HG02973 (cell line): Measurements from ENCODE around the gene FBXW4.
A peak's percentile ranks its signal among the peaks of the same experiment; 100 is the strongest.

Experiments used
- ATAC-seq: cut with Tn5 transposase; IDR thresholded peaks from one replicate; pipeline ENCODE4 v1.9.1; 2021; ENCODE audit warnings: moderate library complexity; ENCODE audit not compliant: unreplicated experiment

Gene FBXW4

GRCh38 chr10:101587725-101588653, 107.0 kb downstream of the FBXW4 start, which contains the start of the genes DPCD and POLL:
Gene DPCD (plus strand): TSS chr10:101588321. CDS start chr10:101588337, 16 bp downstream.
Gene POLL (minus strand): TSS chr10:101588257. CDS start chr10:101587360, 897 bp downstream.
- ATAC-seq: peak; percentile 95

- no peak for ATAC-seq
These were observed 109.1 kb downstream of the FBXW4 start for GRCh38 chr10:101585841-101586240.

- ATAC-seq: no peak
These were observed 114.2 kb downstream of the FBXW4 start for GRCh38 chr10:101580486-101581399.

GRCh38 chr10:101579516-101579870, 115.5 kb downstream of the FBXW4 start:
- ATAC-seq: no peak

- no peak for ATAC-seq
These were observed 116.0 kb downstream of the FBXW4 start for GRCh38 chr10:101578803-101579515.

- ATAC-seq: no peak
These were observed 116.8 kb downstream of the FBXW4 start for GRCh38 chr10:101578192-101578591.

GRCh38 chr10:101577121-101577871, 117.7 kb downstream of the FBXW4 start:
- no peak for ATAC-seq

- no peak for ATAC-seq
These were observed 118.6 kb downstream of the FBXW4 start for GRCh38 chr10:101576211-101576863.

- no peak for ATAC-seq
These were observed 119.3 kb downstream of the FBXW4 start for GRCh38 chr10:101575580-101576210.

- no peak for ATAC-seq
These were observed 119.9 kb downstream of the FBXW4 start for GRCh38 chr10:101575091-101575490.

- ATAC-seq: no peak
These were observed 120.9 kb downstream of the FBXW4 start for GRCh38 chr10:101573885-101574753.

GRCh38 chr10:101572785-101573184, 122.2 kb downstream of the FBXW4 start:
- no peak for ATAC-seq

GRCh38 chr10:101572126-101572525, 122.8 kb downstream of the FBXW4 start:
- no peak for ATAC-seq

- ATAC-seq: no peak
These were observed 123.6 kb downstream of the FBXW4 start for GRCh38 chr10:101571271-101571925.

GRCh38 chr10:101570428-101571270, 124.3 kb downstream of the FBXW4 start:
- no peak for ATAC-seq

- ATAC-seq: peak; percentile 63
These were observed 125.1 kb downstream of the FBXW4 start for GRCh38 chr10:101569622-101570427.
